SK-N-SH treated with all-trans-retinoic acid at 6 μM for 48 hours (cell line): ENCODE measurements around the gene ABCF2.

Experiments
- POU6F1 ChIP-seq: fragments of 250-450 bp; sonication (Bioruptor Pico); IDR thresholded peaks from 2 replicates; pipeline ENCODE4 v1.8.0; 2021; ENCODE audit warnings: low read depth, mild to moderate bottlenecking, moderate library complexity, borderline replicate concordance
- ZFP3 ChIP-seq: fragments of 250-450 bp; sonication (Bioruptor Pico); IDR thresholded peaks from 2 replicates; pipeline ENCODE4 v1.5.0; 2020; ENCODE audit warnings: mild to moderate bottlenecking, moderate library complexity

- TF ChIP-seq ZFP3 (CRISPR knock-in tag) (no peak), POU6F1 (CRISPR knock-in tag) (no peak)
Measured at GRCh38 chr7:151205730-151206129, 21.3 kb downstream of the ABCF2 start.
